Progenitor cell of endocrine pancreas (in vitro differentiated cells): ENCODE measurements around the gene PAF1. TPM values are rescaled to one million over a fixed set of nuclear protein-coding genes. Genes with fewer than 3 reads are reported as not detected.

ENCODE experiments used
- DNase-seq: peaks from one replicate; pipeline ENCODE4 v3.0.0; 2021; ENCODE audit warnings: low spot score; ENCODE audit not compliant: unreplicated experiment
- H3K27ac Mint-ChIP-seq: 2 replicates; pipeline ENCODE4 v1.8.0; 2021; ENCODE audit warnings: mild to moderate bottlenecking, moderate library complexity, mixed read lengths
- H3K27me3 Mint-ChIP-seq: 2 replicates; pipeline ENCODE4 v1.8.0; 2021; ENCODE audit warnings: mixed read lengths
- H3K36me3 Mint-ChIP-seq: 2 replicates; pipeline ENCODE4 v1.8.0; 2022; ENCODE audit warnings: mixed read lengths; ENCODE audit not compliant: insufficient read depth
- H3K4me1 Mint-ChIP-seq: 2 replicates; pipeline ENCODE4 v1.8.0; 2021; ENCODE audit warnings: low read depth, mixed read lengths
- H3K4me3 Mint-ChIP-seq: 2 replicates; pipeline ENCODE4 v1.8.0; 2021; ENCODE audit warnings: low read depth, mild to moderate bottlenecking, moderate library complexity, mixed read lengths
- H3K9me3 Mint-ChIP-seq: 2 replicates; pipeline ENCODE4 v1.8.0; 2021; ENCODE audit warnings: low read depth, mixed read lengths
- total RNA-seq: library from RNA; stranded (reverse); gene quantifications from 2 replicates; pipeline ENCODE4 v1.2.1, GENCODE V29; 2021
- TF ChIP-seq, protein P1 (sequence below): fragments of 200-600 bp; sonication (generic); IDR thresholded peaks from one replicate; pipeline ENCODE4 v1.5.0; 2021; ENCODE audit warnings: antibody characterized with exemption, mild to moderate bottlenecking; ENCODE audit not compliant: unreplicated experiment

PAF1 gene
- total RNA-seq, 1 donor from 2014 or later, result 49.4 TPM

DNA sequence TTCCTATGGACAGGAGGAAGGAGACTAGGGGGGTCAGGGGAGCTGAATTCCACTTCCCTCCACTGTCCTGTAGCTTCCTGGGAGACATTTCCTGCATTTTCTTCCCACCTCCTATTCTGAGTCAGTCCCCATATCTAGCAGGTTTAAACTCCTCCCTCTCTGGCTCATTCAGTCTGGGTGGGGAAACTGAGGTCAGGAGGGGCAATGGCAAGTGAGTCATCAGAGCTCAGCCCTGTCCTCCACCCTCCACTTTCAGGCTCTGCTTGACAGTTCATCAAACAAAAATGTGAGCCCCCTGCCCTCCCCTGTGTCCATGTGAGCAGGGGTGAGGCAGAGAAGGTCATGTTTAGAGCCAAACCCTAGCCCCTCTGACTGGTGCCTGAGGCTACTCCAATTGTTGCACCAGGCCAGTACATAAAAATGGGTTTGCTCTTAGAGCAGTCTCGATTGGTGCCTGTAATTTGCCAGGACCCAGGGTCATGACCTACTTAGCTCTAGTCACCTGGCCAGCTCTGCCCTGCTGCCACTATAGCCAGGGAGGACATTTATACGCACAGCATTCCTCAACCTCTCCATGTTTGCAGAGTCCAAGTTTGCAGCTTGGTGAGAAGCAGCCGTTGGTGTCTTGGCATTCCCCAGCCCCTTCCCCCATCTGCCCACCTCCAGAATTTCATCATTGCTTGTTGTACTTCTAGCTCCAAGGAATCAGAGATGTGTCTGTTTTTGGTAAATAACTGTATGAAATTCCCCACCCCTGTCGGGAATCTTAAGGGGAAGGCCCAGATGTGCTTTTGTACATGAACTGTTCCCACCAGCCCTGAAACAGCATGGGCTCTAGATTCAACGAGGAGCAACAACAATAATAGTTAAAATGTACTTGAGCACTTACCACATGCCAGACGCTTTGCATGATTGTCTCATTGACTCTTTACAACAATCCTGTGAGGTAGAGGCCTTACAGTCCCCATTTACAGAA, 27.9 kb downstream of the PAF1 start:
- Mint-ChIP-seq H3K27ac (peak overlapping the region; percentile 56), H3K4me3 (no peak overlapping the region), H3K9me3 (no peaks in the 10 kb centered on the region), H3K4me1 (no peaks in the 10 kb centered on the region), H3K27me3 (no peaks in the 10 kb centered on the region), H3K36me3 (peaks cover 18% of the 10 kb centered on the region)
- no peak for DNase-seq
- TF ChIP-seq, protein P1, sequence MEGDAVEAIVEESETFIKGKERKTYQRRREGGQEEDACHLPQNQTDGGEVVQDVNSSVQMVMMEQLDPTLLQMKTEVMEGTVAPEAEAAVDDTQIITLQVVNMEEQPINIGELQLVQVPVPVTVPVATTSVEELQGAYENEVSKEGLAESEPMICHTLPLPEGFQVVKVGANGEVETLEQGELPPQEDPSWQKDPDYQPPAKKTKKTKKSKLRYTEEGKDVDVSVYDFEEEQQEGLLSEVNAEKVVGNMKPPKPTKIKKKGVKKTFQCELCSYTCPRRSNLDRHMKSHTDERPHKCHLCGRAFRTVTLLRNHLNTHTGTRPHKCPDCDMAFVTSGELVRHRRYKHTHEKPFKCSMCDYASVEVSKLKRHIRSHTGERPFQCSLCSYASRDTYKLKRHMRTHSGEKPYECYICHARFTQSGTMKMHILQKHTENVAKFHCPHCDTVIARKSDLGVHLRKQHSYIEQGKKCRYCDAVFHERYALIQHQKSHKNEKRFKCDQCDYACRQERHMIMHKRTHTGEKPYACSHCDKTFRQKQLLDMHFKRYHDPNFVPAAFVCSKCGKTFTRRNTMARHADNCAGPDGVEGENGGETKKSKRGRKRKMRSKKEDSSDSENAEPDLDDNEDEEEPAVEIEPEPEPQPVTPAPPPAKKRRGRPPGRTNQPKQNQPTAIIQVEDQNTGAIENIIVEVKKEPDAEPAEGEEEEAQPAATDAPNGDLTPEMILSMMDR, result no peak

DNA sequence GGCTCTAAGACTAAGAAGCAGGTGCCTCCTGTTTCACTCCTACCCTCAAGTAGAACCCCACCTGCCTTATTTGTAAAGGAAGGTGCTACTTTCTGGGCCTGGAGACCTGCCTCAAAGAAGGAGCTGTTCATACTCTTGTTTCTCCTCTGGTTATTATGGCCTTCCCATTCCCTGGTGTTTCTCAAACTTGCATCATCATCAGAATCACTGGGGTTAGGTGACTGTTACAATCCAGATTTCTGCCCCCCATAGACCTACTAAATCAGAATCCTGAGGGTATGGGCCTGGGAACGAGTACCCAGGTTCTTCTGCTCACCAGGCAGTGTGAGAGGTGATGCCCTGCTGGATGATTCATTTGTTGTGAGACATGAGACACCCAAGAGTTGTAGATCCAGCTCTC, 30.3 kb downstream of the PAF1 start:
- Mint-ChIP-seq H3K27me3 (no peaks in the 10 kb centered on the region), H3K9me3 (no peaks in the 10 kb centered on the region), H3K36me3 (peaks cover 25% of the 10 kb centered on the region), H3K4me1 (no peaks in the 10 kb centered on the region), H3K4me3 (no peak overlapping the region), H3K27ac (no peak overlapping the region)
- DNase-seq, result no peak
- TF ChIP-seq, protein P1, result no peak

DNA sequence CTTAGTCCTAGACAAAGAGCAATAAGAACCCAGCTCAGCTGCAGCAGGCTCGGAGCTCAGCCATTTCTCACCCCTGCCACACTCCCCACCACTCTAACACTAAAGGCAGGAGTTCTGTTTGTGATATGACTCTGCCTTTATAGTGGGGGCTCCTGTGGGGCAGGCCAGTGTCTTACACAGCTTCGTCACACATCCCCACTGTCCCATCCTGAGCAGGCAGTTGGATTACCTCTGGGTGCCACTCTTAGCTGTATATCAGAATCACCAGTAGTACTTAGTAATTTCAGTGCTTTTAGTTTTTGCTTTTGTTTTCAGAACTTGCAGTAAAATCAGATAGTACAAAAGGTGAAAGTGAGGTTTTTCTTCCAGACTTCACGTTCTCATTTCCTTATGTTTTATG, 31.9 kb downstream of the PAF1 start:
- Mint-ChIP-seq H3K27me3 (no peaks in the 10 kb centered on the region), H3K9me3 (no peaks in the 10 kb centered on the region), H3K36me3 (peaks cover 25% of the 10 kb centered on the region), H3K4me3 (no peak overlapping the region), H3K27ac (no peak overlapping the region), H3K4me1 (no peaks in the 10 kb centered on the region)
- TF ChIP-seq, protein P1, result no peak
- no peak for DNase-seq

DNA sequence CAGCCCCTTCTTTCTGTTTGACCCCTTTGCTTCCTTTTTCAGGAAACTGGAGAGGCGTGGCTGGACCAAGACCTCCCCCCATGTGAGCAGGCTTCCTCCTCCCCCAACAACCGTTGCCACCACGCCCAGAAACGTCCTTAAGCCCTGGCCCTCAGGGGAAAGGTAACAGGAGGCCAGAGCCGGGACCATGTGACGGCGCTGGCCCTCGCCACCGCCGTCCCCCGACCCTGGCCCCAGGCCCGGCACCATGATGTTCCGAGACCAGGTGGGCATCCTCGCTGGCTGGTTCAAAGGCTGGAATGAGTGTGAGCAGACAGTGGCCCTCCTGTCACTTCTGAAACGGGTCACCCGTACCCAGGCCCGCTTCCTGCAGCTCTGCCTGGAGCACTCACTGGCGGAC, 34.3 kb downstream of the PAF1 start:
- Mint-ChIP-seq H3K27ac (no peak overlapping the region), H3K27me3 (no peaks in the 10 kb centered on the region), H3K36me3 (peaks cover 26% of the 10 kb centered on the region), H3K4me1 (no peaks in the 10 kb centered on the region), H3K4me3 (no peak overlapping the region), H3K9me3 (no peaks in the 10 kb centered on the region)
- TF ChIP-seq, protein P1, result no peak
- DNase-seq, result no peak

DNA sequence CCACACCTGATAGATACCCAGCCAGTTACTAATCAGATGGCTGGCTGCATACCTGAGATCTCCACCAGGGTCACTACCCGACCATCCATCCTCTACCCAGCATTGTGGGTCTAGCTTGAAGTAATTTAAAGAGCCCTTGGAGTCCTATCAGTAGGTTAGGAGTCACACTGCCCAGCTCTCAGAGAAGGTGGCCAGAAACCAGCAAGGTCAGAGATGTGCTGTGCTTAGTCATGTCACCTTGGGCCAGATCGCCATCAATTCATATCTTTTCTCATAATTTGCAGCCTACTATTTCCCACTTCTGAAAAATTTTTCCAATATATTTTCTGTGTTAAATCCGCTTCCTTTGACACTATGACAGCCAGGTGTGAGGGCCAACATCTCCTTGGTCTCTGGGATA, 34.8 kb downstream of the PAF1 start:
- no peaks in the 10 kb centered on the region for H3K4me1 Mint-ChIP-seq
- peaks cover 27% of the 10 kb centered on the region for H3K36me3 Mint-ChIP-seq
- no peaks in the 10 kb centered on the region for H3K9me3 Mint-ChIP-seq
- TF ChIP-seq, protein P1, result no peak
- no peak overlapping the region for H3K4me3 Mint-ChIP-seq
- peak overlapping the region; percentile 52 for H3K27ac Mint-ChIP-seq
- DNase-seq, result no peak
- H3K27me3 Mint-ChIP-seq, result no peaks in the 10 kb centered on the region
